Fibroblast of mammary gland (primary cell): ENCODE data around the gene ZNF853.

Experiments used
- DNase-seq: peaks from one replicate; pipeline ENCODE4 v3.0.0-alpha.2; 2010; ENCODE audit warnings: low read depth
- H3K4me3 ChIP-seq: 2 replicates; pipeline ENCODE4 v1.5.1; 2011; ENCODE audit warnings: low read depth, mild to moderate bottlenecking, low read length, moderate library complexity; ENCODE audit not compliant: control insufficient read depth
- CTCF ChIP-seq: conservative IDR thresholded peaks from 2 replicates; pipeline ENCODE4 v1.5.1; 2011; ENCODE audit warnings: low read depth, low read length, inconsistent platforms; ENCODE audit not compliant: control insufficient read depth, insufficient read depth

The ZNF853 gene

DNA sequence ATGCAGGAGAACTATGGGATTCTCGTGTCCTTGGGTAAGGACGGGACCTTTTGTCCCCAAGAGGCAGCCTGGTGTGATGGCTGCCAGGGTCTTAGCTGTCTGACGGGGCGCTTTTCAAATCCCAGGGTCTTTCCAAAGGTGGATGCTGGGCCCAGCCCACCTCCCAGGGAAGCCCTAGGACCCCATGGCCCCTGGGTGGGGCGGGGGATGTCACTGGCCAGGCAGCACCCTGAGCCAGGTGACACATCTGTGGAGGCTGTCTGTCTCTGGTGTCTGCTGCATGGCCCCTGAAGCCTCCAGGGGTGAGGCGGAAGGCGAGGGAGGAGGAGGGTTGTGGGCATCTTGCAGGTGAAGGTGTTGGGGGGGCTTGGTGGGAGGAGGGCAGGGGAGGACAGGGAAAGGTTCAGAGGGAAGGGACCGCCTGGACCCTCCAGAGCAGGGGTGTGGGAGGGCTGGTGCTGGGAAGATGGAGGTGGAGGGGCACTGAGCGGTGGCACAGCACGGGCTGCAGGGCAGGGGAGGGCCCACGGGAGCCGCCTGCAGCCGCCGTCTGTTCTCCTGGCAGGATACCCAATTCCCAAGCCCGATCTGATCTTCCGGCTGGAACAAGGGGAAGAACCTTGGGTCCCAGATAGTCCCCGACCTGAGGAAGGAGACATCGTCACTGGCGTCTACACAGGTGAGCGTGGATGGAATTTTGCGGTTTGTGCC, 28.7 kb downstream of the ZNF853 start:
- DNase-seq, result no peak
- no peak for TF ChIP-seq CTCF
- H3K4me3 ChIP-seq, result no peak overlapping the region

- no peak for DNase-seq
- H3K4me3 ChIP-seq, result no peak overlapping the region
- no peak for TF ChIP-seq CTCF
These were observed 29.3 kb downstream of the ZNF853 start for GRCh38 chr7:6644728-6645127.

DNA sequence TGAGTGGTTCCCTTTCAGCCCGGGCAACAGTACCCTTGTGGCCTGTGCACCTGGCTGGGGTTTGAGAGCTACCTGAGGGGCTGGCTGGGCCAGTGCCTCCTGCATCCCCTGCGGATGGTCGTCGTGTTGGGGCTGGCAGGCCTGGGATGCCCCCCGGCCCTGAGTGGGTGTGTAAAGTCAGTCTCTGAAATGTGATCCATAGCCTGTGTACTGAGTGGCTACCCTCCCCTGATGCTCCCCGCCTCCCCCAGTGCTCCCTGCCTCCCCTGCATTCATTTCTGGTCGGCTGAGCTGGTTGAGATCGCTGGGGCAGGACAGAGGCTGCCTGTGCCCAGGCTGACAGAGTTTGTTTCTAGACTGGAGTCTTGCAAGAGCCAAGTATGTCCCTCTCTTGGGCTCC, 31.1 kb downstream of the ZNF853 start:
- no peak for TF ChIP-seq CTCF
- H3K4me3 ChIP-seq, result no peak overlapping the region
- no peak for DNase-seq

DNA sequence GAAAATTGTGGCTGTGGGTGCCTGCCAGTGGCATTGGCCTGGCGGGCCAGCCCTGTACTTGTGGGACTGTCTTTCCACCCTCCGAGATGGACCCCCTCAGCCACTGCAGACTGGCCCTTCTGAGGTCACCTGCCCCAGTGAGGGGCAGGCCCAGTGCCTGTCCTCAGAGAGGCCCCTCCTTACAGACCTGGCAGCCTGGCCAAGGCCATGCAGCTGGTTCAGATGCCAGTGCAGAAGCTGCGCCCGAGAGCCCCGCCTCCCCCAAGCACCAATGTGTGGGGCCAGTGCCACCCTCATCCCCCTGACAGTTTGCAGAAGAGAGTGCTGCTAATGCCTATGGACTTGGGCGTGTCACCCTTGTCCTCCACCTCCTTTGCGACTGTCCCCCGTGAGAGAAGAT, 31.7 kb downstream of the ZNF853 start:
- no peak for TF ChIP-seq CTCF
- no peak for DNase-seq

DNA sequence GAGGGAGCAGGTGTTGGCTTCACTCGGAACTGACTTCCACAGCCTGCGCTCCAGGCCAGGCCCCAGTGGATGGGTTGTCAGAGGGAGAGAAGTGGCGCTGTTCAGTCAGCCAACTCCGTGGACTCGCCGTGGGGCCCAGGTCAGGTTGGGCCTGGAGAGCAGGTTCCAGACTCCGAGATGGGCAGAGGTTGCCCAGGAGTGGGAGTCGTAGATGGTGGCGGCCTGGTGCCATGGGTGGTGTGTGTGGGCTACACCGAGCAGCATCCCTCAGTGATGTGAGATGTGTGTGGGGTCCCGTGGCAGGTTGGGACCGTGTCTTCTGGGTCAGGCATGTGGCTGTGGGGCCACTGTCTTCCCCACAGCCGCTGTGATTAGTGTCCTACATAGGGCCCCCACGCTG, 32.1 kb downstream of the ZNF853 start:
- no peak for TF ChIP-seq CTCF
- no peak overlapping the region for H3K4me3 ChIP-seq
- DNase-seq, result no peak

More for the DNA sequence above, 31.7 kb downstream of the ZNF853 start:
- no peak overlapping the region for H3K4me3 ChIP-seq

GRCh38 chr7:6648066-6648814, 32.8 kb downstream of the ZNF853 start:
- no peak for DNase-seq

More at GRCh38 chr7:6648066-6648814, 32.8 kb downstream of the ZNF853 start:
- no peak for TF ChIP-seq CTCF
- H3K4me3 ChIP-seq, result no peak overlapping the region
